ENCODE data around the gene LRCH4. TPM values are rescaled to one million over a fixed set of nuclear protein-coding genes. Genes with fewer than 3 reads are reported as not detected.

LRCH4 gene
- total and polyA plus RNA-seq, 2 of the 13 experiments (the other 11 are each of a cell fraction or from before 2014, with no cell fraction given), result 7.0 to 9.3 TPM

DNA sequence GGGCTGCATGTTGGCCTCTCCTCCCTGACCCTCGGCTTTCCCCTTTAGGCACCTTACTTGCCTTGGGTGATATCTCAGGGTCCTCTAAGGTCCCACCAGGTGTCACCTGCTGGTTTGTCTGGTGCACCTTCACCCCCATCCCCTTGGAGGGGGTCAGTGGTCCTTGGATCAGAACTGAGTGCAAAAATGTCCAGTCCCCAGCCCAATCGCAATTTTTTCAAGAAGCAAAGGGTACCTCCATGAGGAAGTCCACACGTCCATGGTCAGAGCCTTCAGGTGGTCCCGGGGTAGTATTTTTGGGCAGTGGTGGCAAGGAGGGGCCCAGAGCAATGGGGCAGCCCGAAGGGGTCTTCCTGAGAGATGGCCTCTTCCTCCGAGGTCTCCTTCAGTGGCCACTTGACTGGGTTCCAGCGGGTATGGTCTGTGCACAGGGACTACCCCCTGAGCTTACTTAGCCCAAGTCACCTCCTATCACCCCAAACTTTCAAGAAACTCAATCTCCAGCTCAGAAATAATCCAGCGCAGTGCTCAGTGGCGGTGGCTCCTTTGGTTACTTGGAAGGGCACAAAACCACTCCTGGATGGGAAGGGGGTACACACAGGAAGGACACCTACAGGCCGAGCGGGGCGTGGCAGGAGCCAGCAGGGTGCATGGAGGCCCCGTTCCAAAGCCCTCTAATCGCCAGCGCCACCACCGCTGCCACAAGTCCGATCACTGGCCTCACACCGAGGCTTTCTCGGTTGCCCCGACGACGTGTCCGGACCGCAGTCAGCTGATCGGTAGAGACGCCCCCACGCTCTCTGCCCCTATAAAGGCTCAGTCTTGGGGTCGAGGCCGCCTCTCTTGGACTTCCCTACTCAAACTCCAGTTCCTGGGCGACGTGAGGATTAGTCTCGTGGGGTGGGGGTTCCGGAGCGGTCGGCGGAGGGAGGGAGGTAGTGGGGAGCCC lies 16.8 kb downstream of the LRCH4 start (continued):
- TF ChIP-seq ONECUT2 (CRISPR knock-in tag; IDR thresholded peaks at IDR 0.05) (no peak), NR3C1 (CRISPR knock-in tag; IDR thresholded peaks at IDR 0.05) (no peak), GTF2F1 (IDR thresholded peaks at IDR 0.05; ENCODE audit: low read length) (no peak; the same call in 1 of the 2 replicates), ZNF780A (CRISPR knock-in tag; IDR thresholded peaks at IDR 0.05) (peak; percentile 30; the same call in 1 of the 2 replicates), HMG20B (CRISPR knock-in tag; conservative IDR thresholded peaks at IDR 0.05) (no peak; the same call in 1 of the 2 replicates), CEBPB (IDR thresholded peaks at IDR 0.05; ENCODE audit: borderline replicate concordance, low read depth, low read length) (no peak), NBN (conservative IDR thresholded peaks at IDR 0.05) (no peak), NR2F2 (IDR thresholded peaks at IDR 0.05; ENCODE audit: borderline replicate concordance, low read depth) (no peak), POLR2AphosphoS2 (IDR thresholded peaks at IDR 0.05; ENCODE audit: low read depth, low read length) (no peak), ZNF672 (CRISPR knock-in tag; IDR thresholded peaks at IDR 0.05) (no peak; the same call in 1 of the 2 replicates), CCDC6 (CRISPR knock-in tag; IDR thresholded peaks at IDR 0.05) (no peak), ZNF441 (CRISPR knock-in tag; IDR thresholded peaks at IDR 0.05; ENCODE audit: borderline replicate concordance) (peak; percentile 87; the same call in 1 of the 2 replicates), ZNF263 (CRISPR knock-in tag; IDR thresholded peaks at IDR 0.05) (peak; percentile 53; the same call in 1 of the 2 replicates), ZNF776 (CRISPR knock-in tag; IDR thresholded peaks at IDR 0.05) (no peak), ZNF879 (CRISPR knock-in tag; IDR thresholded peaks at IDR 0.05) (peak; percentile 31; the same call in 1 of the 2 replicates), CEBPG (CRISPR knock-in tag; IDR thresholded peaks at IDR 0.05) (peak; percentile 49), TCF7 (IDR thresholded peaks at IDR 0.05; ENCODE audit: low read depth) (no peak), RNF2 (conservative IDR thresholded peaks at IDR 0.05; ENCODE audit: low read depth) (no peak)
- TF ChIP-seq, protein P1, sequence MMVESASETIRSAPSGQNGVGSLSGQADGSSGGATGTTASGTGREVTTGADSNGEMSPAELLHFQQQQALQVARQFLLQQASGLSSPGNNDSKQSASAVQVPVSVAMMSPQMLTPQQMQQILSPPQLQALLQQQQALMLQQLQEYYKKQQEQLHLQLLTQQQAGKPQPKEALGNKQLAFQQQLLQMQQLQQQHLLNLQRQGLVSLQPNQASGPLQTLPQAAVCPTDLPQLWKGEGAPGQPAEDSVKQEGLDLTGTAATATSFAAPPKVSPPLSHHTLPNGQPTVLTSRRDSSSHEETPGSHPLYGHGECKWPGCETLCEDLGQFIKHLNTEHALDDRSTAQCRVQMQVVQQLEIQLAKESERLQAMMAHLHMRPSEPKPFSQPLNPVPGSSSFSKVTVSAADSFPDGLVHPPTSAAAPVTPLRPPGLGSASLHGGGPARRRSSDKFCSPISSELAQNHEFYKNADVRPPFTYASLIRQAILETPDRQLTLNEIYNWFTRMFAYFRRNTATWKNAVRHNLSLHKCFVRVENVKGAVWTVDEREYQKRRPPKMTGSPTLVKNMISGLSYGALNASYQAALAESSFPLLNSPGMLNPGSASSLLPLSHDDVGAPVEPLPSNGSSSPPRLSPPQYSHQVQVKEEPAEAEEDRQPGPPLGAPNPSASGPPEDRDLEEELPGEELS (CRISPR knock-in tag; IDR thresholded peaks at IDR 0.05), result peak; percentile 64
- TF ChIP-seq, protein P2, sequence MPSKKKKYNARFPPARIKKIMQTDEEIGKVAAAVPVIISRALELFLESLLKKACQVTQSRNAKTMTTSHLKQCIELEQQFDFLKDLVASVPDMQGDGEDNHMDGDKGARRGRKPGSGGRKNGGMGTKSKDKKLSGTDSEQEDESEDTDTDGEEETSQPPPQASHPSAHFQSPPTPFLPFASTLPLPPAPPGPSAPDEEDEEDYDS (CRISPR knock-in tag; IDR thresholded peaks at IDR 0.05), result peak; percentile 92
- TF ChIP-seq, protein P3, sequence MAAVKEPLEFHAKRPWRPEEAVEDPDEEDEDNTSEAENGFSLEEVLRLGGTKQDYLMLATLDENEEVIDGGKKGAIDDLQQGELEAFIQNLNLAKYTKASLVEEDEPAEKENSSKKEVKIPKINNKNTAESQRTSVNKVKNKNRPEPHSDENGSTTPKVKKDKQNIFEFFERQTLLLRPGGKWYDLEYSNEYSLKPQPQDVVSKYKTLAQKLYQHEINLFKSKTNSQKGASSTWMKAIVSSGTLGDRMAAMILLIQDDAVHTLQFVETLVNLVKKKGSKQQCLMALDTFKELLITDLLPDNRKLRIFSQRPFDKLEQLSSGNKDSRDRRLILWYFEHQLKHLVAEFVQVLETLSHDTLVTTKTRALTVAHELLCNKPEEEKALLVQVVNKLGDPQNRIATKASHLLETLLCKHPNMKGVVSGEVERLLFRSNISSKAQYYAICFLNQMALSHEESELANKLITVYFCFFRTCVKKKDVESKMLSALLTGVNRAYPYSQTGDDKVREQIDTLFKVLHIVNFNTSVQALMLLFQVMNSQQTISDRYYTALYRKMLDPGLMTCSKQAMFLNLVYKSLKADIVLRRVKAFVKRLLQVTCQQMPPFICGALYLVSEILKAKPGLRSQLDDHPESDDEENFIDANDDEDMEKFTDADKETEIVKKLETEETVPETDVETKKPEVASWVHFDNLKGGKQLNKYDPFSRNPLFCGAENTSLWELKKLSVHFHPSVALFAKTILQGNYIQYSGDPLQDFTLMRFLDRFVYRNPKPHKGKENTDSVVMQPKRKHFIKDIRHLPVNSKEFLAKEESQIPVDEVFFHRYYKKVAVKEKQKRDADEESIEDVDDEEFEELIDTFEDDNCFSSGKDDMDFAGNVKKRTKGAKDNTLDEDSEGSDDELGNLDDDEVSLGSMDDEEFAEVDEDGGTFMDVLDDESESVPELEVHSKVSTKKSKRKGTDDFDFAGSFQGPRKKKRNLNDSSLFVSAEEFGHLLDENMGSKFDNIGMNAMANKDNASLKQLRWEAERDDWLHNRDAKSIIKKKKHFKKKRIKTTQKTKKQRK (IDR thresholded peaks at IDR 0.05; ENCODE audit: low read length), result no peak
- TF ChIP-seq, protein P4, sequence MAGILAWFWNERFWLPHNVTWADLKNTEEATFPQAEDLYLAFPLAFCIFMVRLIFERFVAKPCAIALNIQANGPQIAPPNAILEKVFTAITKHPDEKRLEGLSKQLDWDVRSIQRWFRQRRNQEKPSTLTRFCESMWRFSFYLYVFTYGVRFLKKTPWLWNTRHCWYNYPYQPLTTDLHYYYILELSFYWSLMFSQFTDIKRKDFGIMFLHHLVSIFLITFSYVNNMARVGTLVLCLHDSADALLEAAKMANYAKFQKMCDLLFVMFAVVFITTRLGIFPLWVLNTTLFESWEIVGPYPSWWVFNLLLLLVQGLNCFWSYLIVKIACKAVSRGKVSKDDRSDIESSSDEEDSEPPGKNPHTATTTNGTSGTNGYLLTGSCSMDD (CRISPR knock-in tag; IDR thresholded peaks at IDR 0.05), result no peak

Data from HepG2 (cell line).